ENCODE data around the gene EPHB2.

EPHB2 gene

DNA sequence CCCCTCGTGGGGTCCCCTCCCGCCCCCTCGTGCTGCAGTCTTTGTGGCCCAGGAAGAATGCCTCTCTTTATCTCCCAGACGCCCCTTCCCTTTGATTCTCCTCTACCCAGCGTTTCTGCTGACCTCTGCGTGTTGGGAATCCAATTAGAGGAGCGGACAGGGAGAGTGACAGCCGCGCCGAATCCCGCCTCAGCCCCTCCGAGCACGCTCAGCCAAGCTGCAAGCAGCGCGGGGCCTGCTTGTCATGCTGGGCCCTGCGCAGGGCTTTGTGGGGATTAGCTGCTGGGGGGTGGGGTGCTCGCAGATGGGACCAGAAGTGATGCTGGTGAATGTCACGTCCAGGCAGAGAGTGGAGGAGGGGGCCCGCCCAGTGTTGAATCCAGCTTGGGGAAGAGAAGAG, 91.1 kb downstream of the EPHB2 start:
- no peak for DNase-seq (ENCODE audit: low read depth)

DNA sequence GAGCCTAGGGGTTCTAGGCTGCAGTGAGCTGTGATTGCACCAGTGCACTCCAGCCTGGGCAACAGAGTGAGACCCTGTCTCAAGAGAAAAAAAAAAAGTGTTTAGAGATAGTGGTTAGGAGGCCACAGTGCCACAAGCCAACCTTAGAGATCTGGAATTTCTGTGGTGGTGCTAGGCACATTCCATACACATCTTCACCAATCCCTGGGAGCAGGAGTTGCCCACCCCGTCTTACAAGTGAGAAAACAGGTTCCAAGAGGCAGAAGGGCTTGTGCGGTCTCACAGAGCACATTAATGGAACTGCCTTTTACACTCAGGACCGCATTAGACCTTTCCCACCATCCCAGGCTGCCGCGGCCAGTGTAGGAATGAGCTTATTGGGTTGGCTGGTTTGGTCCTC, 93.2 kb downstream of the EPHB2 start:
- DNase-seq (ENCODE audit: low read depth): no peak

DNA sequence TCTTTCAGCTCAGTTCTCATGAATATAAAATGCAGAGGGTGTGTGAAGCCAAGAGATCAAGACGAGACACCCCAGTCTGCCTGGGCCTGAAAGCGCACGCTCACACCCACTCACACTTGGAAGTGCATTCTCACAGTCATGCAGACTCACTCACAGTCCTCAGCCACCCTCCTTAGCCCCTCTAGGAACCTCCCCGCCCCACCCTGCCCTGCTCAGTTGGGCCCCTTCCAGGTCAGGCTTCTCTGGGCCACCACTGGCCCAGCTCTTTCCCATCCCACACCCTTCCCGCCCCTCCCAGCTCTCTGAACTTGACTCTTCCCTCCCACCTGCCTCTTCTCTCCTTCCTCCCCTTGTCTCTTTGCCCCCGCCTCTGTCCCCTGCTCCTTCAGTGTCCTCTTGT, 93.8 kb downstream of the EPHB2 start:
- DNase-seq (ENCODE audit: low read depth): no peak

DNA sequence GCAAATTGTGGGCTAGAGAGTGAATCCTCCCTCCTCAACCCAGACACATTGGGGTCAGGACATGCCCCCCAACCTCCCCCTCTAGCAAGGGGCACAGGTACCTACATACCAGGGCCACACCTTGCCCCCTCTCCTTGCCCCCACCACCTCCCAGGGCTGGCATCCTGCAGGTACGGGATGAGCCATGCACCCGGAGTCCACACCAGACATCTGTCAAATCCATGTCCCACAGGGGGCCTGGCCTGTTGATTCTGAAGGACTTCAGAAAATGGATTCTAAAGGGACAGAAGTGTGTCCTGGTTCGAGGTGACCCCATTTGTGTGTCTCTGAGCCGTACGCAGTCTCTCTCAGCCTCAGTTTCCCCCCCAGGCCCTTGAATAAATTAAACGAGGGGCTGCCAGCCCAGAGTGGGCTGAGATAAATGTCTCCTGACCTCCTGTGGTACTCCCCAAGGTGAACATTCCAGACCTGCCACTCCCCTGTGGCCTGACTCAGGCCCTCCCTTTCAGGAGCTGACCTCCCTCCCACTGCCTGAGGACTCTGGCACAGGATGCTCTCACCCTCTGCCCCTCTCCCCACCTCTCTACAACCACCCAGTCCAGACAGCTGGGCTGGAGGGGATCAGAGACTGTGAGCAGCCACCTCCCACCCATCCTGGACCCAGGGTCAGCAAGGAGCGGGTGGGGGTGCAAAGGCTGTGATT, 94.5 kb downstream of the EPHB2 start:
- no peak for DNase-seq (ENCODE audit: low read depth)

DNA sequence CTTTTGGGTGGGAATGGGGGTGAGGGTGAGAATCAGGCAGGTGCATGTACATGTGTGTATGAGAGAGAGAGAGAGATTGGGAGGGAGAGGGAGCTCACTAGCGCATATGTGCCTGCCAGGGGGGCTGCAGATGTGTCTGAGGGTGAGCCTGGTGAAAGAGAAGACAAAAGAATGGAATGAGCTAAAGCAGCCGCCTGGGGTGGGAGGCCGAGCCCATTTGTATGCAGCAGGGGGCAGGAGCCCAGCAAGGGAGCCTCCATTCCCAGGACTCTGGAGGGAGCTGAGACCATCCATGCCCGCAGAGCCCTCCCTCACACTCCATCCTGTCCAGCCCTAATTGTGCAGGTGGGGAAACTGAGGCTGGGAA, 95.0 kb downstream of the EPHB2 start:
- DNase-seq (ENCODE audit: low read depth): no peak

DNA sequence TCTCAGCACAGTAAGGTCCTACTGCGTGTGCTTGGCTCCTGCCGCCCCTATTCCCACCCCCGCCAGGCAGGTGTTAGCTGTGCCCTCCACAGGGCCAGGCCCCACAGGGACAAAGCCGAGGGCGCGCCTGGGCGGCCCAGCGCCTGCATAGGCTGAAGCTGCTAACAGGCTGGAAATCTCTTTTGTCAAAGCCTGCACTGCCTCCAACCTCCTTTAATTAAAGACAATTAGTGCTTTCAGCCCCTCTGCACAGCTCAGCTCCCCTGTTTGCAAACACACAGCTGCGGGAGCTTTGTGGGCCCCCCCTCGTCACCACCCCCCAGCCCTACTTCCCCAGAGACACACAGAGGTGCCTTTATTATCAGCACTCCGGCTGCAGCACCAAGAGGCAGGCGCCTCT, 95.9 kb downstream of the EPHB2 start:
- DNase-seq (ENCODE audit: low read depth): no peak

DNA sequence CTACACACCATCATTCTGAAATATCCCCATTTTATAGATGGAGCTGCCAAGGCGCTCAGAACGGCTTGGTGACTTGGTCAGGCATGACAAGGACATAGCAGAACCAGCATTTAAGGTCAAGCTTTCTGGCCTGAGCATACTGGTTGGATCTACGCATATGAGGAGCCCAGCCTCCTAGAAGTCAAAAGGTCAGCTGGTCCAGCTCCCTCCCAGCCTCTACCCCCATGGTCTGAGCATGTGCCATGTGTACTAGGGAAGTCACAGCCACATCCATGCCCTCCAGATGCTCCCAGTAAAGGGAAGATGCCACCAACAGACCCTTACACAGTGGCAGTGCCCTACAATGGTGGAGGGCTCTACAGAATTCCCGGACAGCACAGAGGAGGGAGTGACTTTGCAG, 96.7 kb downstream of the EPHB2 start:
- DNase-seq (ENCODE audit: low read depth): no peak

DNA sequence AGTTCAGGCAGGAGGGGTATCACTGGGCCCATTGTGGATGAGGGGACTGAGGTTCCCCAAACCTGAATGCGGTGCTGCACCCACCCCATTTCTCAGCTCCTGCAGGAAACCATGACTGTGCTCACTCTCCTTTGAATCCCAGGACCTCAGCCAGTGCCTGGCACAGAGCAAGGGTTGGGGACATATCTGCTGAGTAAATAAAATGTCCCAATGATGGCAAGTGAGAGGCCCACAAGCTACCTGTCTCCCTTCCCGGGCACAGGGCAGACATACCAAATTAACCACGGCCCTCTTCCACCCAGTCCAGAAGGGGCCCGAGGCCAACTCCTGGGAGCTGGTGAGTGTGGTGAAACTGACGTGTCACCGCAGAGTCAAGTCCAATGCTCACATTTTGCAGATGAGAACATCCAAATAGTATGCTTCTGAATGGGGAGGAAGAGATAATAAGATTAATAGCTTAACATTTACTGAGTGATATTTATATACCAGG, 97.6 kb downstream of the EPHB2 start:
- peak; percentile 74 for DNase-seq (ENCODE audit: low read depth)

DNA sequence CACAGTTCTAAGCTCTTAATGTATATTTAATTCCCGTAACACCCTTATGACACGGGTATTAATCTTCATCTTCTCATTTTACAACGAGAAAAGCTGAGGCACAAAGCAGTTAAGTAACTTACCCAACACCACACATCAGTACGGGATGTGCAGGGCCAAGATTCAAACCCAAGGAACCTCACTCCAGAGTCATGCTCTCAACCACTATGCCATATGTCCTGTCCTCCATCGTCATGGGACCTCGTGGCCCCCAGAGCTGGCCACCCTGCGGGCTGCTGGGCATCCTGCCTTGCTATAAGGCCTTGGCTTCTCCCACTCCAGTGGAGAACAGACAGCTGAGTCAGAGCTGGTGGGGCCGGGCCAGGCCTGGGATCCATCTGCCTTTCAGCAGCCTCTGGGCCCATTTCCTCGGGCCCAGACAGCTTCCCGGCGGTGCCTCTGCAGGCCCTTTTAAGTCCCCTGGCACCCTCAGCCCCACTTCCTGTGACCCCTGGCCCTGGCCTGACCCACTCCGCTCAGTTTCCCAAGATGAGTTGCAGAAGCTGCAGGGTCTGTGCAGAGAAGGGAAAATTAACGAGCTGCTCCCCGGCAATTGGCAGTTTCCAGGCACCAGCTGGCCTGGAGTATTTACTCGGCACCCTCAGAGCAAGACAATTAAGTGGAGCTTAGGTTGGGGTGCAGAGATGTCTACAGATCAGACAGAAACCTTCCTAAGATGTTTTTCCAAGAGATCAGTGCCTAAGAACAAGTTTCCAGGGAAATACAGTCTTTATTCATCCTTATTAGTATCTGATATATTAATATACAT, 98.2 kb downstream of the EPHB2 start:
- peak; percentile 90 for DNase-seq (ENCODE audit: low read depth)

DNA sequence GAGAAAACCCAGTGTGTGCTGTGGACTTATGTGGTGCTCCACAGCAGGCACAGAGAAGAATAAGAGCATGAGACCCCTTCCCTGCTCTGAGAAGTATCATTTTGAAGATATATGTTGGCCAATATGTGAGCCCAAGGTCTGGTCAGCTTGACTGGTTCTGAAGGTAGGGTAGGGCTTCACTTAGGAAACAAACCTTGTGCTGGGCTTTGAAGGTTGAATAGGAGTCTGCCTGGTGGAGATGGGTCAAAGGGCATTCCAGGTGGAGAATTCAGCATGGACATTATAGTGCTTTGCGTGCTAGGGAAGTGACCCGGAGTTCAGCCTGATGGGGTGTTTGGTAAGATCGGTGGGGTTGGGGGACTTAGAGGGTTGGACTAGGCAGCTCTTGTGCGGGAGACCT, 99.1 kb downstream of the EPHB2 start:
- DNase-seq (ENCODE audit: low read depth): no peak

DNA sequence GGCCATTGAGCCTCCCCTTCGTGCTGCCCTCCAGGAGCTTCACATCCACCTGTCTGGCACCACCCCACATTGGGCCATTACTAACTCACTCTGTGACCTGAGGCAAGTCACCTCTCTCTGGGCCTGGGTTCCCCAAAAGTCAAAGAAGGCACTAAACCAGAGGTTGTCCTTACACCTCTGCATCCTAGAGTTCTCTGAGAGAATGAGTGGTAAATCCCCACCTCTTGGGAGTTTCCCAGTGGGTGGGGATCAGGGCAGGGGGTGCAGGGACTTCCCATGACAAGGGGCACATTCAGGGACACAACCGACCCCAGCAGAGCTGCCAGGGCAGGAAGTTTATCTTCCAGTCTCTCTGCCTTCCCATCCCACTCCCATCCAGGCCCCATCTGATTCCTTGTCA, 99.7 kb downstream of the EPHB2 start:
- no peak for DNase-seq (ENCODE audit: low read depth)

DNA sequence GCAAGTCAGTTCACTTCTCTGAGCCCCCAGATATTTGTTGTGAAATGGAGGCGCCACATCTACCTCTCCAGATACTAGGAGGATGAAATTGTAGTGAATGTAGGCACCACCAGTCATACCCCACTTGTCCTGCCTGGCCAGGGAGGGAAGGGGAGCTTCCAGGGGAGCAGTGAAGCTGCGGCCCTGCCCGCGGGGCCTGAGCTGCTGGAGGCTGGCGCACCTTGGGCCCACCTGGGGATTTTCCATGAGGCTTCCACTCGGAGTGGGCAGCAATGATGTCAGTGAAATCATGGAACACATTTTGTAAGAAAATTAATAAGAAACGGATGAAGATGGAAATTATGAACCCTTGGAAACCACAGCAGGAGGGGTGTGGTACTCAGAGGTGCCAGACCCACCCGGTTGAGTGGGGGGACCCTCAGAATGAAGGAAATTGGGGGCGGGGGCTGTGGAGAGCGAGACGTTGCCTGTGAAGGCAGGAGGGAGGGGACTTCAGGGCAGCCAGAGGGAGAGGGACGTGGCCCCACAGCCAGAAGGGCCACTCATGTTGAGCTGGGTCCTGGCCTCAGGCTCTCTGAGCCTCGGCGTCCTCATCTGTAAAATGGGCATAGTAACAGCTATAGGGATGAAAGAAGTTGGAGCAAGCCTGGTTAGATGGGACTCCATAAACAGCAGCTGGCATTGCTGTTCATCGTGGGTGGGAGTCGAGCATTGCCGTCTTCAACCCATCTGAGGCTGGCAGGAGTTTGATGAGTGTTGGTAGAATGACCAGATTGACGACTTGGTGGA, 101.6 kb downstream of the EPHB2 start:
- no peak for DNase-seq (ENCODE audit: low read depth)

DNA sequence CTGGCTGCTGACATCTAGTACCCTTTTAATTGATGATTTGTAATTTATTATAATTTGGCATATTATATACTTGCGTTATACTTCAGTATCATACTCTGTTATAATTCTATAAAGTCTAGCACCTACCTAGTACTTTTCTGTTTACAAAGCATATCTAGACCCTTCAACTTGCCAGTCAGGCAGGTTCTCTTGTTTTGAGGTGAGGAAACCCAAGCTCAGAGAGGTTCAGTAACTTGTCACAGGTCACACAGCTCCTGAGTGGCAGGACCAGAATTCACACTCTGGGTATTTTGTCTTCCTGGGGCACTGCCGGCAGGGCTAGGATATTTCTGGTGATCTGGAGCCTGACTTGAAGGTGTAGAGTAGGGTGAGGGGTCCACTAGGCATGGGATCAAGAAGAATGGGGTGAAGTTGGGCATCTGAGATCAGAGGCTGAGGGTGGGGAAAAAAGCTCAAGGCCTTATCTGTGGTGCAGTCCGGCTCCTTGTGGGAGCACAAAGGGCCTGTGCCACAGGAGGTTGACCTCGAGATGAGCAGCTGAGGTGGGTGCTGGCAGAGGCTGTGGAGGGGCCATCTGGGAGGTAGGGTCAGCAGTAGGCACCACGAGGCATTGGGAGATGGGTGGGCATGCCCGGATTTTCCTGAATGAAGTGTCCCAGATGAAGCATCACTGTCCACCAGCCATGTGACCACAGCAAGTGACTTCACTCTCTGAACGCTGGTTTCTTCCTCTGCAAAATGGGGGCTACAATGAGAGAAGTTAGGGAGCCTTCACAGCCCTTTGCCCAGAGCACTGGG, 102.6 kb downstream of the EPHB2 start:
- no peak for DNase-seq (ENCODE audit: low read depth)

DNA sequence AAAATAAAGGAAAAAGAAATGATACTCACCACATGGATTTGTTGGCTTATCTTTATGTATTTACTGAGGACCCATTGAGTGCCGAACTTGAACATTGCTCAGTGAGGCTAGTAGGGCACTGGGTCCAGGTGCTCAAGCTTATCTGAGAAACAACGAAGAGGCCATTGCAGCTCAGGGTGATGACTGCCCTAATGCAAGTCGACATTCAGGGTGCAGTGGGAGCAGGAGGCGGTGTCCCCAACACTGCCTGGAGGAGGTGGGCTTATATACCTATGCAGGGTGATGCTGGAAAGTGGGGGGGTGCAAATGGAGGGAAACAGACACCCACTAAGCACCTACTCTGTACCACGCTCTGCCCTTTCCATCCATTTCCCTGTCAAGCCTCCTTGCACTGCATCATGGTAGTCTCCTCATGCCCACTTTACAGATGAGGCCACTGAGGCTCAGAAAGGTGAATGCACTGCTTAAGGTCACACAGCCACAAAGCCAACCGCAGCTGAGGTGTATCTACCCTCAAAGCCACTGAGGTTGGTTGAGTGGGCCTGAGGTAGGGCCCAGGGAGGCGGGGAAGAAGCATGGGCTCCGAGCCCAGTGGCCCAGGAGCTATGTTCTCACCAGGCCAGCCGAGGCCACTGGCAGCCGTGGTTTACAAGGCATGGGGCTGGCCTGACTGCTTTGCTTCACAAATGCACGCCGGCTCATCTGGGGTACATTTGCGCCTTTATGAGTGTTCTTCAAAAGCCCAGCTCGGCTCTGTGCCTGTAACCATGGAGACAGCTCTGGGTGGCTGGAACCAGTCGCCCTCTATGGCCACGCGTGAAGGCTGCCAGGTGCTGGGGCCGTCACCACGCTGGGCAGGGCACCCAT, 103.8 kb downstream of the EPHB2 start:
- DNase-seq (ENCODE audit: low read depth): peak; percentile 65

DNA sequence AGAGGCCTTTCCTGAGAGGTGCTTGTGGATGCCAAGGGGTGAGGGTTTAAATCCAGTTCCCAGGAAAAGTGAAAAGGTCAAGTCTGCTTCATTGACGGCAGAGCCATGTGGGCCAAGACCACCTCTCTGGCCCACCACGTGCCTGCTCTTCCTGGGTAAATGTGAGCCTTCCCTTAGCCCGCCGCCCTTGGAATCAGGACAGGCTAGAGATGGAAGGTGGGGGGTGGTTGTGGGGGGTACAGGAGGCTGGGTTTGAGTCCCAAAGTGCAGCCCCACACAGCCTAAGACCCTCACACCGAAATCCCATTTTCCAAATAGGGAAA, 104.4 kb downstream of the EPHB2 start:
- no peak for DNase-seq (ENCODE audit: low read depth)

DNA sequence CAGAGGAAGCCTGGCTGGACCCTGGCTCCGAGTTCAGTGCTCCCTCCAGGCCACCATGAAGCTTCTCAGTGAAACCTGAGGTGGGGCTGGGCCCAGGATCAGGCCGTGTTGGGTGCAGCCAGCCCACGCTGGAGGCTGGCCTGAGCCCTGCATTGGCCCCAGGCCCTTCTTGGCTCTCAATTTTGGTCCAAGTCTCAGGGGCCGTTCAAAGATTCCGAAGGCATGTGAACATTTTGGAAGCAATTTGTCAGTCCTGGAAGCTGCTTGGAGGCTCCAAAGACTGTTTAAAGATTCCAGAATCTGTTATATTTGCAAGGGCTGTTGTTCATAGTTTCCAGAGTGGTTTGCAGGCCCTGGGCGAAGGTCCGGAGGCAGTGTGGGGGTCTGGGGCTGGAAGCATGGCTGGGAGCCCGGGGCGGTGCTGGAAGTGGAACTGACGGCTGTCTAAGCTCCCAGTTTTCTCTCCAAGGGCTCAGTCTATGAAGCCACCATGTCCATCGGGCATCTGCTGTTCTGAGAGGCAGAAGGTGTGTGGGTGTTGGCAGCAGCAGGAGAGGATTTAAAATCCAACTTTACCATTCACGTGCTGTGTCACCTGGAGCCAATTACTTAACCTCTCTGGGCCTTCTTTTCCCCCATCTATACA, 104.9 kb downstream of the EPHB2 start:
- DNase-seq (ENCODE audit: low read depth): no peak

DNA sequence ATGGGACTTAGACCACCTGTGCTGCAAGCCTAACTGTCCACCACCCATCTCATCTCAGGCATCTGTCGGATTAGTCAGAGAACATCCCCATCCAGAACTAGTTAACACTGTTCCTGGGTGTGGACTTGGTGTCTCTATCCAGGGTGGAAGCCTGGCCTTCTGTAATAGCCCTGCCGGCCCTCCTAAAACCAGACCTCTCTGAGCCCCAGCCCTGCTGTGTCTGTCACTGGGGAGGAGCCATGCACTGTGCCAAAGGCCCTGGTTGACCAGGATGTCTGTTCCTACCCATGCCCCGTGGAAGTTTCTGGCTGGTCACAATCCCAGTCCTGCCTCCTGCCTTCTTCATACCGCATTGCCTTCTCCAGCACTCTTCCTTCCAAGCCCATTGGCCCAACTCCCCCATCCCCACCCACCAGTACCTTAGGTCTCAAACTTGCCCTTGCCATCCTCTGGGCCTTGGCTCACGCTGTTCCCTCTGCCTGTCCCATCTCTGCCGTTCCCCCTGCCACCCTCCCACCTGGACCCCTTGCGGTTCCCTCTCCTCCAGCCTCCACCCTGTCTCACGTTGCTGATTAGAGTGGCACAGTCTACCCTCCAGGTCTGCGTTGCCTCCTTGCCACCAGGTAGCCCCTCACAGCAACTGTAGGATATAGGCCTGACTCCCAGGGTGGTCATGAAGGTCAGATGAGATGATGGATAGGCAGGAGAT, 105.6 kb downstream of the EPHB2 start:
- DNase-seq (ENCODE audit: low read depth): no peak

DNA sequence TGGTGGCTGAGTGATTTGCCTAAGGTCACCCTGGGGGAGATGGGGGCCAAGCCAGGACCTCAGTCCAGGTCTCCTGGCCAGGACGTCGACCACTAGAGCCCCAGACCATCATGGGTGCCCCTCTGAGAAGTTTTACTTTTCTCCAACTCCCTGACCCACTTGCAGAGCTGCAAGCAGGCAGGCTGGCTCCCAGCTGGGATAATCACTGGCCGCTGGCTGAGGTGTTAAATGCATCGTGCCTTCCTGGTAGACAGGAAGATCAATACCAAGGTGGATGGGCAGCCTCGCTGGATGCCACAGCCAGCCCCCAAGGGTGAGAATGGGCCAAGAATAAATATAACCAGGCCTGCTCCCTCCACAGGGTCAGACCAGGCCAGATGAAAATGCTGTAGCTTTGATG, 106.2 kb downstream of the EPHB2 start:
- no peak for DNase-seq (ENCODE audit: low read depth)

DNA sequence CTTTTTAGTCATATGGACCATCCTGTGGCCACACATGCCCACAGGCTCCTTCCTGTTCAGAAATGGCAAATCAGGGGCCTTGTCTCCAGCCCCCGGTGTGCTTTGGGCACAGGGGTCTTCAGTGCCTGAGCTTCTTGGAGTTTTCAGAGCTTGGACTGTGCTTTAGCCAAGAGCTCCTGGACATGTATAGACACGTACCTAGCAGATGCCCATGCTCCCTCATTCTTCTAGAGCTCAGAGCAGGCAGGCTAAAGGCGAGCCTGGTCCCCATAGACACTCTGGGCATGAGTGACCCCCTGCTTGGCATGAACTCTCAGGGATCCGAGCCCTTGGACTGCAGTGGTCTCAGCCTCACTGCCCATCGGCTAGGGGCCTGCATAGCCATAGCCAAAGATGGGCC, 106.8 kb downstream of the EPHB2 start:
- no peak for DNase-seq (ENCODE audit: low read depth)
